HG03354 (cell line): ENCODE measurements around the gene ZNF462.
A peak's percentile ranks its signal among the peaks of the same experiment; 100 is the strongest.
"Not testable (repeated sequence)": the region's sequence is repeated elsewhere in the genome, so short reads cannot be mapped to it uniquely, and the experiment has no call there.

Experiments used
- ATAC-seq: cut with Tn5 transposase; IDR thresholded peaks from one replicate; pipeline ENCODE4 v1.9.1; 2021; ENCODE audit warnings: mild to moderate bottlenecking; ENCODE audit not compliant: unreplicated experiment, poor library complexity, severe bottlenecking

The ZNF462 gene

DNA sequence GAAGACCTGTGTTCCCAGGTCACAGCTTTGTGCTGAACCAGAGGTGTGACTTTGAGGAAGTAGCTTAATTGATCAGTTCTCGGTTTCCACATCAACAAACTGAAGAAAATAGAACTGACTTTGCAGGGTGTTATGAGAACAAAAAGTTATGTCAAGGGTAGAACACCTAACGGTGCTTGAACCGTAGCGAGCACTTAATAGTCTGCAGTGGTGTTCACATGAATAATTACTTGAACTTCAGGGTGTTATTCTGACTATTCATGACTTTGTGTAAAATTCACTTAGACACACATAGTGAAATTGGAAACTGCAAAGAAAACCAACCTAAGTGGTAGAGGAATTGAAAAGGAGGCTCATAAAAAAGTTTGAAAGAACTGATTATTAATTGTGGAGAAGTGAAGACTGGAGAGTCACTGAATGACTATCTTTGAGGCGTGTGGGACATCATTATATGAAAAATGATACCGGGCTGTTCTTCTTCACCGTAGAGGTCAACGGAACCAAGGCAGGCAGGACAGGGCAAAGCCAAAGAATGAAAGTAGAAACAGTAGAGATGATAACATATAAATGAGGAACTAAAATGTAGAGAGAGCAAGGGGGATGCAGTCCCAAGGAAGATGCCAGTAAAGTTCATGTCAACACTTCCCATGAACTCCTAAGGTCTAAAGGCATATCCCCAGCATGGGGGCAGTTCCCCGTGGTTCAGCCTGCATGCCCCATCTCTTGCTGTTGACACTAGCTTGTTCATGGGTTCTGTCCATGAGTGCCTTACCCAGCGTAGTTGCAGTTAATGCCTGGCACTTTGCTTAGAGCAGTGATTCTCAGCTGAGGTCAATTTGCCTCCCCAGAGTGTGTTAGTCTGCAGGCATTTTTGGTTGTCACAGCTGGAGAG lies 118.7 kb downstream of the ZNF462 start:
- ATAC-seq, result peak; percentile 76

DNA sequence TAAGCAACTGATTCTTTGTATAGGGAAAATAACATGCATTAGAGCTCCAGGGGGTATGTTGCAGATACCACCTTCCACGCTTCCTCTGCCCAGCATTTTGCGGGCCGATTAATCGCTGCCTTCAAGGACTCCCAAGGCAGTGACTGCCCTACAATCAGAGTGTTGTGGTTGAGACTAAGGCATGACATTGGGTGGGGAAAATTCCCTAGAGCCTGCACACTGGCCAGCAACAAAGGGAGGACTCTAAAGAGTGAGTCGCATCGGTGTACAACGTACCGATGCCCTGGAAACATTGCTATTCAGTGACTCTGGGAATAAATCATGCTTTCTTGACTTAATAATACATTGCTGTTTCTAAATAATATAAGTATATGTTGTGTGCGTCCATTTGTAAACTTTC lies 119.7 kb downstream of the ZNF462 start:
- no peak for ATAC-seq

DNA sequence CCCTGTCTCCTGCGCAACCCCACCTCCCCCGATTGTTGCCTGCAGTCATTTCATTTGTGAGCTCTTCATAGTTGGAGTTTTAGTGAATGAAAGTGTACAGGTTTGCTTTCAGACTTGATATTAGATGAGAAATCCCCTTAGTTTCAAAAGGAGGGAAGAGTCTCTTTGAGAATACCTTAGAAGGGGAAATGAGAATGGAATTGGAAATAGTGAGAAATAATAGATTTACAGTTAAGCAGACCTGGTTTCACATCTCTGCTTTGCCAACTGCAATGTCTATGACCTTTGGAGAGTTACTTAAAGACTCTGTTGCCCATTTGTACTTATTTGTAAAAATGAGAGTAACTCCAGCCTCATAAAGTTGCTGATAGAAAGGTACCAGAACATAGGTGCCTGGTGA lies 120.4 kb downstream of the ZNF462 start:
- no peak for ATAC-seq

DNA sequence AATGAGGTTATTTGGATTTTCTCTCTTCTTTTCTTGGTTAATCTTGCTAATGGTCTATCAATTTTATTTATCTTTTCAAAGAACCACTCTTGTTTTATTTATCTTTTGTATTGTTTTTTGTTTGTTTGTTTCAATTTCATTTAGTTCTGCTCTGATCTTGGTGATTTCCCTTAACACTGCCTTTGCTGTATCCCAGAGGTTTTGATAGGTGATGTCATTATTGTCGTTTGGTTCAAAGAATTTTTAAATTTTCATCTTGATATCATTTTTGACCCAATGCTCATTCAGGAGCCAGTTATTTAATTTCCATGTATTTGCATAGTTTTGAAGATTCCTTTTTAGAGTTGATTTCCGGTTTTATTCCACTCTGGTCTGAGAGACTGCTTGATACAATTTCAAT lies 126.9 kb downstream of the ZNF462 start:
- not testable (repeated sequence) for ATAC-seq

DNA sequence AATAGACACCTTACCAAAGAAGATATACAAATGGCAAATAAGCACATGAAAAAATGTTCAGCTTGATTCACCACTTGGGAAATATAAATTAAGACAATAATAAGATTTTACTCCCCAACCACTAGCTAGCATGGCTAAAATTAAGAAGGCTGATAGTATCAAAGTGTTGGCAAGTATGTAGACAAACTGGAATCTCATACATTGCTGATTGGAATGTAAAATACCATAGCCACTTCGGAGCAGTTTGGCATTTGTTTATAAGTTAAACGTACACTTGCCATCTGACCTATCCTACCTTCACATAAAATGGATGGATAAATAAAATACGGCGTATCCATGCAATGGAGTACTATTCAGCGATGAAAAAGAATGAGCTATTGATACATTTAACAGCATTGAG lies 129.2 kb downstream of the ZNF462 start:
- no peak for ATAC-seq

DNA sequence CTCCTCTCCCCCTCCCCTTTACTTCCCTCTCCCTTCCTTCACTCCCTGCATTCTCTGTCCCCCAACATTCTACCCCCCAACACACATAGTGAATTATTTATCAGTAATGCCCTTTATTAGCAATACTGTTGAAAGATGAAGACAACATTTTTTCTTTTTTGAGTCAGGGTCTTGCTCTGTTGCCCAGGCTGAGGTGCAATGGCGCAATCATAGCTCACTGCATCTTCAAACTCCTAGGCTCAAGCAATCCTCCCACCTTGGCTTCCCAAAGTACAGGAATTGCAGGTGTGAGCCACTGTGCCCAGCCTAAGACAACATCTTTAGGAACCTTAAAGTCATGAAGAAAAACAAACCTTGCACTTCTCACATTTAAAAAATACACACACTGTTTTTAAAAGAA lies 130.6 kb downstream of the ZNF462 start:
- no peak for ATAC-seq

DNA sequence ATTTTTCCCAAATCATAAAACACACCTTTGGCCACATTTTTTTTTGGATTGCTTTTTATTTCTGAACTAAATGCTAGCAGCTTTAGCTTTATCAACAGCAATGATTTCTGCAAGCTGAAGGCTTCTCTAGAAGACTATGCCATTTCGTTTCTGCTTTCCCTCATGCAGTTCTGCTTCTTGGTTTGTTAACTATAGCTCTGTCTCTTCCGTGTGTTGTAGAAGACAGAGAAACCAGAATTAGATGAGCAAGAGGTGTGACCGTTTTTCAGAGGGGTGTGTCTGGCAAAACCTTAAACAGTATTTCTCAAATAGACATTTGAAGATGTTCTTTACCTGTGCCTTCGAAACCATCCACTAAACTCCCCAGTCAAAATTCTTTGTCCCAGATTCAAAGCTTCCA lies 131.5 kb downstream of the ZNF462 start:
- ATAC-seq, result no peak

DNA sequence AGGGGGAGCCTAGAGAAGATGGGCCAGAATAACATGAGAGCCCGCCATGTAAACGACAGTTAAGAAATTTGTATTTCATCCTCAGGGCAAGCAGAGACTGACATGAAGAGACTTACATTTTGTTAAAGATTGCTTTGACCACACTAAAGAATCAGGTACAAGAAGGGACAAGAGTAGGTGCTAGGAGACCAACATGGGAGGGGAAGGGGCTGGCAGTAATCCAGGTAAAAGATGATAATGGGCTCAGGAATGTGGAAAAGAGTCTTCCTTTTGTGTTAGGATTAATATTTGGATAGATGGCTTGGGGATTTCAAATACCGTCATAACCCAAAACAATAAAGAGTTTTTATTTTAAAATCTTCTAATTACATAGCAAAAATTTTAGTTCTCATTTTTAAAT lies 137.3 kb downstream of the ZNF462 start:
- ATAC-seq, result no peak

DNA sequence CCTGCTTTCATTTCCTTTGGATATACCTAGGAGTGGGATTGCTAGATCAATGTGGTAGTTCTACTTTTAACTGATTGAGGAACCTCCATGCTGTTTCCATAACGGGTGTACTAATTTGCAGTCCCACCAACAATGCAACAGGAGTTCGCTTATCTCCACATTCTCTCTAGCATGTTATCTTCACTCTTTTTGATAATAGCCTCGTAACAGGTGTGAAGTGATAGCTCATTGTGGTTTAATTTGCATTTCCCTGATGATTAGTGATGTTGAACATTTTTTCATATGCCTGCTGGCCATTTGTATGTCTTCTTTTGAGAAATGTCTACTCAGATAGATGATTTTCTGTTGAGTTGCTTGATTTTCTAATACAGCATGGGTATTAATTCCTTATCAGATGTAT lies 142.2 kb downstream of the ZNF462 start:
- ATAC-seq, result no peak

DNA sequence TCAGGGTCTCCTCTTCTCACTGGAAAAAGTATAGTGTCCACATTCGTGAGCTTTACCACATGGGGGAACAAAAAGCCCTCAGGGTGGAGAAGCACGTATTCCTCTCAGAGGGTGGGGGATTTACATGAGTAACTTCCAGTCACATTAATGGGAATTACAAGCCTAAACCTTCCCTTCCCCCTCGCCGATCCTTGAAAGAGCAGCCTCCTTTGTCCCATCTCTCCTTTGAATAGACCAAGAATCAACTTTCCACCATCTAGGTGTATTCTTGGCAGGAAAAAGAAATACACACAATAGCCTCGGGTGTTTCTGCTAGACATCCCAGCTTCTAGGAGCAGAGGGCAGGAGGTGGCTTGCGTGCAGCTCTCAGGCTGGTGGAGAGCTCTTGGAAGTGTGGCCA lies 144.4 kb downstream of the ZNF462 start:
- ATAC-seq, result no peak

DNA sequence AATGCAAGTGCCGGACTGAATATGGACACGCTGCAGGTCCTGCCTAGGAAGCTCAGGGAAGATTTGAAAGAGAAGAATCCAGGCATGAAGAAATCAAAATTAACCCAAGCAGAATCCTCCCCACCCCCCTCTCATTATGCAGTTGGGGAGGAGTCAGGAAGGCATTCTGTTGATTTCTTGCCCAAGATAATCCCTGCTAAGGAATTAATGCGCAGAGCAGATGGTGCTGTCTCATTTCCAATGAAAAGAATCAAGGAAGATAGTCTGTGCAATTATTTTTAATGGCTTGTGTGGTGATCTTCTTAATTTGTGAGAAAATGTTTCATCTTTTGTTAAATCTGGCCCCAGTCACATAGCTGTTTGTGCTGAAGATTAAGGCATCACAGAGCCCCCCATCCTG lies 145.0 kb downstream of the ZNF462 start:
- ATAC-seq, result no peak

DNA sequence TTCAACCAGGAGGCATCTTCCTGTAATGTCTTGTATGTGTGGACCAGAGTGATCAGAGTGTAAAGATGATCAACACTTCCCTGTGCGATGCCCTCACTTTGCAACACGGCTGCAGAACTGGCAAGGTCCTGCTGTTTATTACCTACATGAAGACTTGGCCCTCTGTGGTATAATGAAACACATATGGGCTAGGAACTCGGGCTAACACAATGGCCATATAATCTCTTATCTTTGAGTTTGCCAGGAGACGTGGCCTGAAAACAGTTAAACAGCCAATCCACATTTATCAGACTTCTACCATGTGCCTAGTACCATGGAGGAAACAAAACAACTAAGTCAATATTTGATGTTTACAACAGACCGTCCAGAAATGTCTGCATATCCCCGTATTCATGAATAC lies 145.5 kb downstream of the ZNF462 start:
- no peak for ATAC-seq

DNA sequence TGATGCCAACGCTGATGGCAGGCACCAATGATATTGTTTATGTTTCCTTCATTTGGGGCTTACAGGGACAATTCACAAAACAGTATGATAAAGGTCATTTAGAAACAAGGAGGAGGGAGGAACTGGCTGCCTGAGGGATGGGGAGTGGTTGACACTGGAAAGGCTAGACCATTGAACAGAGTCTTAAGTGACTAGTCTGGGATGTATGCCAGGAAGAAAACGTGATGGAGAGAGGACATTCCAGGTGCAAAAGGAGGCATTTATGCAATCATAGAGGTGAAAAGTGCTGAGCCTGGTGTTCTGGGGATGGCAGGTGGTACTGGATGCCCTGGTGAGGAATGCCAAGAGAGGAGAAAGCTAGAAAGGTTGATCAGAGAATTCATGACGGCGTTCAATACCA lies 153.4 kb downstream of the ZNF462 start:
- no peak for ATAC-seq

DNA sequence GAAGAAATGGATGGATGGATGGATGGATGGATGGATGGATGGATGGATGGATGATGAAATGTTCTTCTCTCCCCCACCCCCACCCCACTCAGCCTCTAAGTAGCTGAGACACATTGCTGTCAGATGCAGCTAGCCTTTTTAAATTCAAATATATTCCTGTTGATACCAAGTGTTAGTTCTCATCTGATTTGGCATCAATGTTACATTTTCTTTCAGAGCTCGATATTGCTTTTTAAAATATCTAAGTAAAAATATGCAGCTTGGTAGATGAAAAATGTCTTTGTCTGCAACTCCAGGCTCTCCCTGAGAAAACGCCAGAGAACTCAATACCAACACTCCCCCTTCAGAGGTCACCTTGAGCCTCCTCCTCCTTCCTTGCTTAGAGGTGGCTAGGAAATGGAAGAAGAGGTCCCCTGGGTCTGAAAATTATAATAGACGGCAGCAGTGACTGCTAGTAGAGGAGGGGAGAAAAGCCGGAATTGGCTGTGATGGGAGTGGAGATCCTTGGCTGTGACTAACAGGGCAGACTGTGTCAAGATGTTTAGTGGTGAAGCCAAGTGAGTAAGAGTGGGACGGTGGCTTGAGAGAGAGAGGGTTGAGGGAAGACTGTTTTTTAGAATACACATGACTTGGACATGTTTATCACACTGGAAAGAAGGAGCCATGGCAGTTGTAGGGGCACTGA lies 156.0 kb downstream of the ZNF462 start:
- ATAC-seq, result no peak

DNA sequence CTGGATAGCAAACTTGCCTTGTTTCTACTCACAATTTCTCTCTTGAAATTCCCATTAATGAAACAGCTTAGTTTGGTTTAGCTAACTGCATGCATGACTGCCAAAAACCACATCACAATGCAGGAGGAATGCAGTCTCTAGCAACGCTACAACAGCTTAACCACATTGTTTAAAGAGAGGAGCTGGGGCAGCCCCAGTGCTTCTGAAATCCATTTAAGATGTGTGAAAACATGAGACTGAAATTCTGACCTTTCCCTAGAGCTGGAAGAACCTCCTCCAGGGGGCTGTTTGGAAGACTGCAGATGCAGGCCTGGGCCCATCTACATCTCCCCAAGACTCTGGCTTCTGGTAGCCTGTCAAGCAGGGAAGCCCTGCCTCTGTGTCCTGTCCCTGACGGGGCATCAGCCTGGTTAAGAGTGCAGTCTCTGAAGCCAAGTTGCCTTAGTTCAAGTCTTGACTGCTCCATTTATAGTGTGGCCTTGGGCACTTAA lies 157.1 kb downstream of the ZNF462 start:
- ATAC-seq, result no peak

DNA sequence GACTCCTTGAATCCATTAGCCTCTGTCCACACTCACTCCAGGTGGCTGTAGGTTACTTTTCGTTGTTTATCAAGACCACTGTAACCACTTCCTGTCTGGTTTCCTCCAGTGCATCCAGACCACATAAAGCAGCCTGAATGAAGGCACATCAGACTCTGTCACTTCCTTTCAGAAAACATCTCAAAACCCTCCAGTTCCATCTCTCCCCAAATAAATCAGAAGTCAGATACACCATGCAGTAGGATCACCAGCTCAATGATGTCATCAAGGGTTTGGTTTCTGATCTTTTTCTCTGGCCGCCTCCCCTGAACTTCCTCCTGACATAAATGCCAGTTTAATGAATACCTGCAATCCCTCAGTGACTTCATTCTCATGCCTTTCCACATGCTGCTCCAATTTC lies 161.2 kb downstream of the ZNF462 start:
- peak; percentile 97 for ATAC-seq

DNA sequence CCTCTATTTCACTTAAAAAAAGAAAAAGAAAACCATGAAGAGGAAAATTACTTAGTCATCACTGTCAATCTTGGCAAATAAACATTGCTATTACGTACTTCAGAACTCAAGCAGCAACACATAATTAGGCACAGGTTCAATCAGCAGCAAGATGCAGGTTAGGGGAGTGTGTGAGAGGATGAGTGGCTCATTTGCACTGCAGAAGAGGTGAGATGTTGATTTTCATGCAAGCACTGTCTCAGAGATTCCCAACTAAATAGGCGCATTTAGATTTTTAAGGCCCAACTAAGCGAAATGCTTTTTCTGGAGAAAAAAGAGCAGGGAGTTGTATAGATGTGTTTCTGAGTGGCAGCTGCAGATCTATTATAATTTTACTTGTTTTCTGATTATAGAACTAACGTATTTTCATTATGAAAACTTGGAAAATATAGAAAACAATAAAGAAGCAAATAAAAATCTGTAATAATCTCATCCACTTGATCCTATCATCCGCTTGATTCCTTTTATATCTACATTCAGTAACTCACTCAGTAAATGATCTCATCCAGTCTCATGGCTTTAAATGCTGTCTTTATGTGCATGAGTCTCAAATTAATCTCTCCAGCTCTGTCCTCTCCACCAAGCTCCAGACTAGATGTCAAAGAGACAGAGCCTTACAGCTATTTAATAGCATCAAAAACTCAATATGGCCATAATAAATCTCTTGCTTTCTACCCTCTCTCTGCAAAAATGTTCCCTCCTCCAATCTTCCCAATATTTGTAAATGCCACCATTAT lies 162.5 kb downstream of the ZNF462 start:
- no peak for ATAC-seq

DNA sequence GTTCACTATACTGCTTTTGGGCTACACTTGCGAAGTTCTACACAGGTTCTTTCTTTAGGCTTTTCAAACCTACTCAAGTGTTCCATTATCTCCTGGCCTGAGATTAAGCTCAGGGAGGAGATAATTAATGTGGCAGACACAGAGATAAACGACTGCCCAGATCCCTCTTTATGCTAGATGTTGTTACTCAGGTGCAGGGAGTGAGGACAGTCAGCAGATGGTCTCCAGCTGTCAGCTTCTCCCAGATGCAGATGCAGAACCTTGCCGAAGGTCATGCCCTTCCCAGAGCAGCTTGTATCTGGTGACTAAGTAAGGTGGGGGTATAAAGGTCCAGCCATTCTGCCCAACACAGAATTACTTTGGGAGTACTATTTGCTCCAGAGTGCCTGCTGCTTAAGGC lies 166.2 kb downstream of the ZNF462 start:
- ATAC-seq, result no peak

DNA sequence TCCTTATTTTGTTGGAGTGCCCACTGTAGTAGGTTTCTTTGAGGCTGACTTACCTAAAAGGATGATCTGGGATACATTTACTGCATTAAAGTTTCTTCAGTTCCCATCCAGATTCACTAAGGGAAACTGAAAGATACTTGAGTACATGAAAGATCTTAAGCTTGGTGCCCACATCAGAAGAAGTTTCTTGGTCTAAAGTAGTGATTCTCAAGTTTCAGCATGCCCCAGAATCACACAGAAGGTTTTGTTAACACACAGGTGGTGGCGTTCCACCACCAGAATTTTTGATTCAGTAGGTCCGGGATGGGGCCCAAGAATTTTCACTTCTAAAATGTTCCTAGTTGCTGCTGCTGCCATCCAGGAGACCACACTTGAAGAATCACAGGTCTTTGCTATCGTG lies 171.0 kb downstream of the ZNF462 start:
- ATAC-seq, result no peak

DNA sequence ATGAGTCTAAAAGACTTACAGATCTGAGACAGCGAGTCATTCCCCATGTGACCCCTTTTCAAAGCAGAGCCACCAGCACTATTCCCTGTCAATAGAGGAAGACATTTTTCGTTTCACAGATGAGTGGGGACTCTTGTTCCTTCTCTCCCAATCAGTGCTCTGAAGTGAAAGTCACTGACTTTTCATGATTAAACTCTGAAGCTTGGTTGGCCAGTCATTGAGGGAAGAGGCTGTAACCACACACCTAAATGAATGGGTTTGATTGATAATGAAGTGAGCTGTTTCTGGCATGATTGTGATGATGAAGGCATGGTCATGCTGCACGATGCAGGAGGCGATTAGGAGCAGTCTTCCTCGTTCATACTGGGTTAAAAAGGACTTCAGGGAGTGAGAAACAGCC lies 171.9 kb downstream of the ZNF462 start:
- ATAC-seq, result no peak
